Fibroblast of skin of left quadriceps (primary cell): ENCODE results near the gene CCDC69.
A peak's percentile ranks its signal among the peaks of the same experiment; 100 is the strongest.
"Not testable (repeated sequence)": the region's sequence is repeated elsewhere in the genome, so short reads cannot be mapped to it uniquely, and the experiment has no call there.

Experiments used
- DNase-seq, 2 experiments: peaks; one replicate each; pipeline ENCODE4 v3.0.0-alpha.2; 2013; ENCODE audit warnings: low read depth in 2 of 2

The CCDC69 gene

GRCh38 chr5:151245680-151246219 is 21.9 kb upstream of the CCDC69 start:
- no peak for DNase-seq

DNA sequence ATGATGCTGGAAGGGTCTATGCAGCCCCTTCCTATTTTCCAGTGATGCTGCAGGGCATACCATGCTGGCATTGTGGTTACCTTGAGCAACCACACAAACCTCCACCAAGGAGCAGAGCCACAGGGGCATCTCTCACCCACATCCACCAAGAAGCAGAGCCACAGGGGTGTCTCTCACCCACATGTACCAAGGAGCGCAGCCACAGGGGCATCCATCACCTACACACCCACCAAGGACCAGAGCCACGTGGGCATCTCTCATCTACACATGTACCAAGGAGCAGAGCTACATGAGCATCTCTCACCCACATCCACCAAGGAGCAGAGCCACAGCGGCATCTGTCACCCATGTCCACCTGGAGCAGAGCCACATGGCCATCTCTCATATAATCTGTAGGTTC is 20.3 kb upstream of the CCDC69 start:
- DNase-seq = no peak

DNA sequence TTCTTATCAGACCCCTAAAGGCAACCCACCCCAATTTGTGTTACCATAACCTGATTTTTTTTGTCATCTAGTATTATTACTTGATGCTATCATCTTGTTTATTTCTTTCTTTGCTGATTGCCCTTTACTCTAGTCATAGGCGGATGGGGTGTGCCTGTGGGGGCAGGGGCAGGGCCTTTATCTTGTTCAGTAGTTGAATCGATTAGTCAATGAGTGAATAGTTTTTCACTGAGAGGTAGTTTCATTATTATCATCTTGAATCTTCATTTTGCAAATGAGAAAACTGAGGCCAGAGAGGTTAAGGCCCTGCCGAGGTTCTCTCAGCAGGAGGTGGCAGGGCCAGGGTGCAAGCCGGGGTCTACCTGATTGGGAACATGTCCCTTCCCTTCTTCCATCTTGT is 19.7 kb upstream of the CCDC69 start:
- DNase-seq = no peak

GRCh38 chr5:151243127-151243526 is 19.2 kb upstream of the CCDC69 start:
- no peak for DNase-seq

DNA sequence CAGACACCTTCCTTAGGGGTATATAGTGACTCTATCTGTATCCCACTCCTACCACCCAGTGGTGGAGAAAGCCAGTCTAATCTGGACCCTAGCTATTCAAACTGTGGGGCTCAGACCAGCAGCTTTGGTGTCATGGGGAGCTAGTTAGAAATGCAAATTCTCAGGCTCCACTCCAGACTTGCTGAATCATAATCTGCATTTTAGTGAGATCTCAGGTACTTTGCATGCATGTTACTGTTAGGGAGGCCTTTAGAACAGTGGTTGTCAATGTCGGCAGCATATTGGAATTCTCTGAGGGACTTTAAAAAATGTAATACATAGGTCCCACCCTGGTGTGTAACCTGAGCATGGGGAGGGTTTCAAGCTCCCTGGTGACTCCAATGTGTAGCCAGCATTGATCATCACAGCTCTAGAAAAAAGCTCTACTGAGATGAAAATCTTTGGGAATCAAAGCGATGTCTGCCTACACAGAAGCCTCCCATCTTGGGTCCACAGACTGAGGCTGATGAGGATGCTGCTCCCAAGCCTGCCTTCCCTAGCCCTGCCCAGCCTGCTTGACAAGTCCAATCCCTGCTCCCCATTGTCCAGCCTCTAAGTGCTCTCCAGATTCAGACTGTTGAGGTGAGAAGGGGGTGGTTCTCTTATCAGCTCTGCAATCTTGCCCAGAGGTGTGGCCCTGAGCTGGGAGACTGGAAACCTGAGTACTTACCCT is 17.2 kb upstream of the CCDC69 start:
- DNase-seq = no peak

DNA sequence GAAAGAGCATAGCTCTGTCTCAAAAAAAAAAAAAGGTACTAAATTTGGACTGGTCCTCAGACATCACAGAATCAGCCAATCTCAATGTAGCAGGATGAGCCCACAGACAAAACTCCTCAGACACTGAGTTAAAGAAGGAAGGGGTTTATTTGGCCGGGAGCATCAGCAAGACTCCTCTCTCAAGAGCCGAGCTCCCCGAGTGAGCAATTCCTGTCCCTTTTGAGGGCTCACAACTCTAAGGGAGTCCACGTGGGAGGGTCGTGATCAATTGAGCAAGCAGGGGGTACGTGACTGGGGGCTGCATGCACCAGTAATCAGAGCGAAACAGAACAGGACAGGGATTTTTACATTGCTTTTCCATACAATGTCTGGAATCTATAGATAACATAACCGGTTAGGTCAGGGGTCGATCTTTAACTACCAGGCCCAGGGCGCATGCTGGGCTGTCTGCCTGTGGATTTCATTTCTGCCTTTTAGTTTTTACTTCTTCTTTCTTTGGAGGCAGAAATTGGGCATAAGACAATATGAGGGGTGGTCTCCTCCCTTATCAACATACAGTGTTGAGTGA is 16.5 kb upstream of the CCDC69 start:
- not testable (repeated sequence) for DNase-seq

DNA sequence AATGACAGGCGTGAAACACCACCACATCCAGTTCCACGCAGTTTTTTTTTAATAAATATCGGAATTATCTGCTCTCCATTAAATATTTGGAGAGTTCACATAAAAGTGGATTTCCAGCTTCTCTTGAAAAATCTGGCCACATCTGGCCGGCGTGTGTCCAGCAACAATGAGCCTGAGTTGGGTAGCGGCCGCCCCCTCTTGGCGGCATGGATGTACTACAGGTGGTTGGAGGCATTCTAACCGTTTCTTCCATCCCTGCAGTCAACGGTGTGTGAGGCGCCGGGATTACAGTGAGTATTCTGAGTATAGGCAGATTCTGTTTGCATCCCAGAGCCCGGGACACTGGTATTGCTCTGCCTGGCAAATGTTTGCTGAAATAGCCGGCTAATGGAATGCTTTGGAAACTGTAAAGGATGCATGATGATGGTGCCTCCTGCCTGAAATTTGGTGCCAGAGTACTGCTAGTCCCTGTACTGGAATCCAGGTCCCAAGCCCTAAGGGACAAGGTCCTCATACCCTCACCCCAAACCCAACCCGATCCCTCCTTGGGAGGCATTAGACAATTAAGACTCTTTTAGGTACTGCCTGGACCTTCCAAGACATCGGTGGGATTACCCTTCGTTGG is 15.5 kb upstream of the CCDC69 start:
- peak; percentile 43 to 44 for DNase-seq

DNA sequence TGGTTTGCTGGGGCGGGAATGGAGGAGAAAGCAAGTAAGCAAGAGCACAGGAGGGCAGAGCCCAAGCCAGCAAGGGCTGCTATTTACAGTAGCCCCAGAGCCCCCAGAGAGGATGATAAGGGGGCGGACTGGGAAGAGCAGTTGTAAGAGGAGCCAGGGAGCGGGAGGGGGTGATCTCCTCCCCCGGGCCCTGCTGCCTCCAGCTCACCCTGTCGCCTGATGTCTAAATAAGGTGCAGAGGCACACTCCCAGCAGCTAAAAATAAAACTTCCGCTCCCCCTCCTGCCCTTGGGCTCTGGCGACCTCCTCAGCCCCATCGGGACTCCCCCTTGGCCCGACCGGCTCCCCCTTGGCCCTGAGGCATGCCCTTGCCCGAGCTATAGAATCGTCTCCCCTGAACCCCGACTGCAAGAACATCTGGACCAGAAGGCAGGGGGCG is 14.4 kb upstream of the CCDC69 start:
- no peak for DNase-seq

- DNase-seq = no peak
Measured at GRCh38 chr5:151237685-151238084, 13.8 kb upstream of the CCDC69 start.

DNA sequence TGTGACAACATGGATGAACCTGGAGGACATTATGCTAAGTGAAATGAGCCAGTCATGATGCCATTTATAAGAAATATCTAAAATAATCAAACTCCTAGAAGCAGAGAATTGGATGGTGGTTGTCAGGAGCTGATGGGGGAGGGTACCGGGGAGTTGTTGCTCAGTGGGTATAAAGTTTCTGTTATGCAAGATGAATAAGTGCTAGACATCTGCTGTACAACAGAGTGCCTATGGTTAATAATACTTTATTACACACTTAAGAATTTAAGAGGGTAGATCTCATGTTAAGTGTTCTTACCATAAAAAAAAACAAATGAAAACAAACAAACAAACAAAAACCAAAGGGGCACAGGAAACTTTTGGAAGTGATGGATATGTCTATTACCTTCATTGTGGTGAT is 13.0 kb upstream of the CCDC69 start:
- no peak for DNase-seq

DNA sequence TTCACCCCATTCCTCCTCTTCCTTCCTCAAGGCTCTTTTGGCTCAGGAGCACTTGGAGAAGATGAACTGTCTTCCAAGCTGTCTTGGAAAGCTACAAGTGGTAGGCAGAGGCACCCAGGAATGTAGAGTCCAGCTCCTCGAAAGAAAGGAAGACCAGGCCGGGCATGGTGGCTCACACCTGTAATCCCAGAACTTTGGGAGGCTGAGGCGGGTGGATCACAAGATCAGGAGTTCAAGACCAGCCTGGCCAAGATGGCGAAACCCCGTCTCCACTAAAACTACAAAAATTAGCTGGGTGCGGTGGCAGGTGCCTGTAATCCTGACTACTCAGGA is 11.3 kb upstream of the CCDC69 start:
- DNase-seq = not testable (repeated sequence)

- no peak for DNase-seq
Measured at GRCh38 chr5:151234476-151235238, 10.8 kb upstream of the CCDC69 start.

DNA sequence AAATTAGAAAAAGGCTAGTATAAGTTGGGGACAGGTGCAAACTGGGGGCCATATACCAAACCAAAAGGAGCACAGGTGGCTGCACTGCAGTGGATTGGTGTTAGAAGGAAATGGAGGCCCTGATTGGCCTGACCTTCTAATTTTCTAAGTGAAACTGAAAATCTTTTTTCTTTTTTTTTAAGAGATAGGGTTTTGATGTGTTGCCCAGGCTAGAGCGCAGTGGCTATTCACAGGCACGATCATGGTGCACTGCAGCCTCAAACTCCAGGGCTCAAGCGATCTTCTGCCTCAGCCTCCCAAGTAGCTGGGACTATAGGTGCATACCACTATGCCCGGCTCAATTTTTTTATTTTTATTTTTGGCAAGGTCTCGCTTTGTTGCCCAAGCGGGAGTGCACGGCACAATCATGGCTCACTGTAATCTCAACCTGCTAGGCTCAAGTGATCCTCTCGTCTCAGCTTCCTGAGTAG is 9.8 kb upstream of the CCDC69 start:
- no peak for DNase-seq

GRCh38 chr5:151231359-151231758 is 7.5 kb upstream of the CCDC69 start:
- DNase-seq = no peak

DNA sequence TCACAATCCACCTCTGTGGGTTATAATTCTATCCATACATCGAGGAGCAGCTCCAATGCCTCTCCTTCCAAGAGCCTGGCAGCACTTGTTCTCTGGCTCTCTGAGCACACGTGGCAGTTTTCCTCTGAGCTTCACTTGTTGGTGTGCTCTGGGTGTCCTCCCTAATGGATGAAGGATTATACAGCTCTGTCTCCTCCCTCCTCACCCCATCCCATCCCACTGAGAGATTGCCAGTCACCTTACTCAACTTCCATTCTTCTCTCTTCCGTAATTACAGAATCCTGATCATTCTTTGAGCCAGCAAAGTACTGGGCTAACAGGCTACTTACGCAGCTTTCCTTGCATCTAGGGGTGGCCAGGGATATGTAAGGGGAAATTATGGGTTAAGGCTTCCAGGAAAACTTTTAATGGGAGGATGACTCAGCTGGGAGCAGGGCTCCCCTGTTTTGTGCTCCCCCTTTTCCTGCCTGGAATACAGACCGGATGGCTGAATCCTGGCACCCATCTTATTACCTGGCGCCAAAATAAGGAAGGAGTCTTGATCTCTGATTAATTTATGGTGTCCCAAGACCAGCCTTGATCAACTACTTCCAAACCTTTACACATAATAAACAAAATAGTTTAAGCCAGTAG is 6.3 kb upstream of the CCDC69 start:
- no peak for DNase-seq

DNA sequence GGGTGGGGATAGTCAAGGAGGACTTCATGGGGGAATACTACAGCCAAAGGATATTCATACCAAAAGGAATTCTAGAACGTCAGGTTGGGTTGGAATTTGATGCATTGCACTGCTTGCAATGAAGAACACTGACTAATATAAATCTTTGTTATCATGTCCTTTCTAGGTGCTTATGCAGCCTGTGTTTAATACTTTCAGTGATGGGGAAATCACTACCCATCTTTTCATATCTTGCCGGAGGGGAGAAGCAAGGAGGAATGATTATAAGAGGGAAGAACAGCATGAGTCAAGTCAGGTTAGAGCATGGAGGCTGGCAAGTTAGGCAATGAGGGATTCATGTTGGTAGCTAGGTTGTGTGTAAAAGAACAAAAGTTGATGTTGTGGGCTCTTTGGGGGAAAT is 5.1 kb upstream of the CCDC69 start:
- no peak for DNase-seq

- DNase-seq = no peak
Measured at GRCh38 chr5:151227918-151228447, 4.1 kb upstream of the CCDC69 start.

GRCh38 chr5:151225475-151225874 is 1.6 kb upstream of the CCDC69 start:
- DNase-seq = no peak

DNA sequence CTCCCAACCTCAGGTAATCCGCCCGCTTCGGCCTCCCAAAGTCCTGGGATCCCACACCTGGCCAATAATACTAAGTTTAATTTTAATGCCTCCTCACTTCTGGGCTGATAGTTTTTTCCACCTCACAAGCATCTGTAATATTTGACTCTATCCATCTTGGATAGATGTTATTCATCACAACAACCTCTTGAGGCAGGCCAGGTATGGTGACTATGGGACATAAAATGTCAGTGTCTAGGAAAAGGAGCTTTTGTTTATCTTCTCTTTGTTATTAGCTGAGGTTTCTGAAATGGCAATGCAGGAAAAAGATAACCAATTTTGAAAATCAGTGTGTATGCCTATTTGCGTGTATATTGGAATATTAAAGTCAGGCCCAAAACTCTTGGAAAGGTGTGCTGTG is 1.2 kb upstream of the CCDC69 start:
- DNase-seq = no peak

- no peak for DNase-seq
Measured at GRCh38 chr5:151224372-151224771, 480 bp upstream of the CCDC69 start.

DNA sequence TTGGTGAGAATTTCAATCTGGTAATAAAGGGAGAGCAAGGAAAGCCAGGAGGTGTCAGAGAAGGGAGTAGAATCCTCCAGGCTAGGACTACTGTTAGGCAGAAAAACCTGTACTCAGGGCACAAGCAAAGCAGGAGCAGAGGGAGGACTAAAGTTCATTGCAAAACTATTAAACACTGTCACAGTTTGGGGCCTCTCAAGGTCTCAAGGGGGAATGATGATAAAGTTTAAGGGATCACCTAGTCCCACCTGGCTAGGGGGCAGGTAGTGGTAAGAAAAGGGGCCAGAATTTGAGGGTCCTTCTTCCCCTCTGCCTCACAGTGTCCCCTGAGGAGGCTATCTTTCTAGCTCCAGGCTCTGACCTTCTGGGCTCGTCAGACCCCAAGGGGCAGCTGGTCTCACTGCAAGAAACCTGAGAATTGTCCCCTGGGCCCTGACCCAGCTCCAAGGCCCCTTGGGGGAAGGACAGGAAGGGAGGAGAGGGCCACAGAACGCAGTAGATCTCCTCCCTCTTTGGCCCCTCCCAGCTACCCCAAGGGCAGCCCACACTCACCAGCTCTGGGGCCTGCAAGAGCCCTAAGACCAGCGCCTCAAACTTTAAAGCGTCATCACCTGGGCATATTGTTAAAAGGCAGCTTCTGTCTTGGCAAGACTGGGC is 974 bp downstream of the CCDC69 start:
- no peak for DNase-seq
